ELF-1 (cell line): ENCODE measurements around the gene ILK.

Experiments used
- DNase-seq: peaks from one replicate; pipeline ENCODE4 v3.0.0-alpha.2; 2016; ENCODE audit warnings: low read depth, low spot score

The ILK gene

GRCh38 chr11:6635082-6635932, 31.7 kb downstream of the ILK start:
- peak; percentile 31 for DNase-seq

- DNase-seq, result no peak
Measured at GRCh38 chr11:6636480-6636879, 32.9 kb downstream of the ILK start.

DNA sequence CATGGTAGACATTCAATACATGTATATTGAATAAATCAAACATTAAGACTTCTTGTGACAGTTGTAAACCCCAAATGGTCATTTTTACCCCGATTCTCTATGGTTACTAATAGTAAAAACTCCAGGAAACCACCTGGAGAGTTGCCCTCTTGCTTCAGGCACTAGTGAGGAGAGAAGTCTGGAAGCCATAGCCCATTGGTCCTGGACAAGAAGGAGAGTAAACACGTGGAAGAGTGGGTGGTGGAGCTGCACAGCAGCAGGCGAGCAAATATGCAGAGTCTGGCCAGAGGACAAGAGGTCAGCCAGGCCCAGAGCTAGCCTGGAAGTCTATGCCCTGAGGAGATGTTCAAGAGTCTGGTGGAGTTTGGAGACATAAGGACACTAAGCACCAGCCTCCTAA, 34.3 kb downstream of the ILK start:
- DNase-seq, result no peak

- DNase-seq, result no peak
Measured at GRCh38 chr11:6638429-6638828, 34.9 kb downstream of the ILK start.

DNA sequence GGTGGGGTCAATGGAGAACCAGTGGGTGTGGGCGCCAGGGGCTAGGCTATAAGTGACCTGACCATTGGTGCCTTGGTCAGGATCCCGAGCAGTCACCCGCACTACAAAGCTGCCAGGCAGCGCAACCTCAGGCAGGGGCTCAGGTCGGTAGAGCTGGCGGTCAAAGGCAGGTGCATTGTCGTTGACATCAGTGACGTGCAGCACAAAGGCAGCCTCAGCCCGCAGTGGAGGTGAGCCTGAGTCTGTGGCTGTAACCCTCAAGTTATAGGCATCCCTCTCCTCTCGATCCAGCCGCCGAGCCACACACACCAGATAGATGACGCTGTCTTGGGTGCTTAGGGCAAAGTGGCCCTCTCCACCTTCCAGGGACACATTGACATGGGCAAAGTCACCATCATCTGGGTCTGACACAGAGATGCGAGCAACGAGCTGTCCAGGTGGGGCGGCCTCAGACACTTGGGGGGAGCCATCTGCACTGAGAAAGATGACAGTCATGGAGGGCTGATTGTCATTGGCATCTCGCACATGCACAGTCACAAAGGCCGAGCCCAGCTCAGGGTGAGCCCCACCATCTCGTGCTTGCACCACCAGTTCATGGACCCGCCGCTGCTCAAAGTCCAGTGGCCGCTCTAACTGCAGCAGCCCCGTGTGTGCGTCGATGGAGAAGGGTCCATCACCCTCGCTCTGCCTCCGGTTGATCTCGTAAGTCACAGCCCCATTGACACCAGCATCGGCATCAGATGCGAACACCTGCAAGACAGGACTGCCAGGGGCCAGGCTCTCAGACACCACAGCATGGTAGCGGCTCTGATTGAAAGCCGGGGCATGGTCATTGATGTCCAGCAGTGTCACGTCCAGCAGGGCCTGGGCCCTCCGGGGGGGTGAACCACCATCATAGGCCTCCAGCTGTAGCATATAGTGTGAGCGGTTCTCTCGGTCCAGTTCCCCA, 36.7 kb downstream of the ILK start:
- DNase-seq, result no peak

DNA sequence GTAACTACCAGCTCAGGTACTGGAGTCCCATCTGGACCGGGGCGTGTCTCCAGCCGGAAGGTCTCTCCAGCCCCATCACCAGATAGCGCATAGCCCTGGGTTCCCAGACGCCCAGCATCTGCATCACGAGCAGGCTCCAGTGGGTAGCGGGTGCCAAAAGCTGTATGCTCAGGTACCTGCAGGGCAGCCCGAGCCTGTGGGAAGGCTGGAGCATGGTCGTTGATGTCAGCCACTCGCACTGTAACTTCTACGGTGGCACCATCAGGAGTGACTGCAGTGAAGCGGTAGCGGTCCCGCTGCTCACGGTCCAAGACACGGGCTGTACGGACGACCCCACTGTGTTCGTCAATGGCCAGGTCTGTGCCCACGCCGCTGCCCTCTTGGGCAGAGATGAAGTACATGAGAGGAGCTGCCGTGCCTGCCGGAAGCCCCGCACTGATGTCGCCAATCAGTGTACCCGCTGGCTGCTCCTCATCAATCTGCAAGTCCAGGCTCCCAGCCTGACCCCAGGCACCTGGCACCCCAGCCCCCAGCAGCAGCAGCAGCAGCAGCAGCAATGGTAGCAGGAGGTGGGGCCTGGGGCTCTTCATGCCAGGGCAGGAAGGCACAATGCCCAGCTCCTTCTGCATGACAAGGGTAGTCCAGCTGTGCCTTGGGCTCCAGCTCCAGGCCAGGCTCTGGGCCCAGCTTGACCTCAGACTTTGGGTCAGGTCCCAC, 37.6 kb downstream of the ILK start:
- no peak for DNase-seq

GRCh38 chr11:6642957-6643356, 39.4 kb downstream of the ILK start:
- no peak for DNase-seq

DNA sequence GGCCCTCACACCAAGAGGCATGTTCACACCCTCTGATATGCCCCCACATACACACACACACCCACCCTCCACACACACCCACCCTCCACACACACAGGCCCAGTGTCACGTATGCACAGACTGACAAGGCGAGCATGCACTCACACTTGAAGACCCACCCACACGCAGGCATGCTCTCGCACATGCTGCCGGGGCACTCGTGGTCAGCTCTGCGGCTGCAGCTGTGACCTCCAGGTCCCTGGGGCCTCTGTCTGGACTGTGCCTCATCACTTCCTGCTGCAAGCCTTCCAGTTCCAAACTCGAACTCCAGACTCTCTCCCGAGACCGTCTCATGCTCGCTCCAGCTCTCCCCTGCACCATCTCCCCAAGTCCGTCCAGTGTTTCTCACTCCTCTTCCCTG, 42.5 kb downstream of the ILK start:
- no peak for DNase-seq

DNA sequence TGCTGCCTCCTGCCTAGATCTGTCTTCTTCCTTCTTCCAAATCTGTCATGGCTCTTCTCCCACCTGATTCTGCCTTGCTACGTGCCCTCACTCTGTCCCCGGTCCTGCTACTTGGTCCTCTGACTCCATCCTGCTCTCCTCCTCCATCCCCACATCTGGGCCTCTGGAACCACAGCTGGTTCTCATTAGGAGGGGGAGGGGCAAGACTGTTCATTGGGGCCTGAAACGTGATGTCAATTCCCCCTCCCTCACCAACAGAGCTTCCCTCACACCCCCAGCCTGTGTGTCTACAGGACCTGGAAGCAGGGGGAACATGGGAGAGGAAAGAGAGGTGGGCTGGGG, 43.0 kb downstream of the ILK start:
- DNase-seq, result no peak

DNA sequence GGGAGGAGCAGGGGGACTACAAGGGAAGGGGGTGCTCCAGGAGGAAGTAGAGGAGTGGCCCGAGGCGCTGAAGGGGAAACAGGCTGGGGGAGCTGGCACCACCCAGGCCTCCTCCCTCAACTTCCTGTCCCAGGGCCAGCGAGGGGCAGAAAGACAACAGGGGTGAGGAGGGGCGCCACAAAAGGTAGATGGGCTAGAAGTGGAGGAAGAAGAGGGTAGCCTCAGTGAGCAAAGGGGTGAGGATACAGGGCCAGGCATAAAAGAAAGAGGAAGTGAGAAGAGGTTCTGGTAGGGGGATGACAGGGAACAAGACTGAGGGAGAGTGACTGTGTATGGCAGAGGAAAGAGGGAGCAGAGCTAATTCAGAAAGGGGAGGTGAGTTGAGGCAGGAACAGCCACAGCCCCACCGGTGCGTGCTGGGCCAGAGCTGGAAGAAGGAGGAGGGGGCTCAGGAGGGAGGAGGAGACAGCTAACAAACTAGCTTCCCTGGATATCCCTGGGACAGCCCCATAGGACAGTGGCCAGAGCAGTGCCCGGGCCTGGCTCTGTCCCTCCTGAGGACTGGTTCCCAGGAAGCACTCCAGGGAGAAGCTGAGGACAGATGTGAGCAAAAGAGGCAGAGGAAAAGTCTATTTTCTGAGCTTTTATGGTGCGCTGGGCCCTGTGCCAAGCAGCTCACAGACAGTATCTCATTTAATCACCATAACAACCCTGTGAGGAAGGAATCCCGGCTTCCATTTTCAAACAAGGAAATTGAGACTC, 43.5 kb downstream of the ILK start:
- DNase-seq, result no peak

DNA sequence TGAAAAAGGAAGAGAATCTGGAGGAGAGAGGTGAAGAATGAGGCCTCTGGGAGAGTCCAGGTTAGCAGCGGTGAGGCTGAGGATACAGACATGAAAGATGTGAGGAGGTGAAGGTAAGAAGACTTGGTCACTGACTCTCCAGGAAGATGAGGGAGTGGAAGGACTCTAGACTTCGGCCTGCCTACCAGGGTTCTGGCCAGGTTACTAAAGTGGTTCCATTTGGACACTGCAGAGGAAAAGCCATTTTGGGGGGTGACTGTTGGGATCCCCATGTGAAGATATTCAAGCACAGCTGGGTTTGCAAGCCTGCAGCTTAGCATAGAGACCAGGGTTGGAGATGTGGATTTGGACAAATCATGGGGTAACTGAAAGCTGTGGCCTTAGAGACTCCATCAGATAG, 44.3 kb downstream of the ILK start:
- DNase-seq, result no peak

- DNase-seq, result no peak
Measured at GRCh38 chr11:6648501-6648900, 44.9 kb downstream of the ILK start.

DNA sequence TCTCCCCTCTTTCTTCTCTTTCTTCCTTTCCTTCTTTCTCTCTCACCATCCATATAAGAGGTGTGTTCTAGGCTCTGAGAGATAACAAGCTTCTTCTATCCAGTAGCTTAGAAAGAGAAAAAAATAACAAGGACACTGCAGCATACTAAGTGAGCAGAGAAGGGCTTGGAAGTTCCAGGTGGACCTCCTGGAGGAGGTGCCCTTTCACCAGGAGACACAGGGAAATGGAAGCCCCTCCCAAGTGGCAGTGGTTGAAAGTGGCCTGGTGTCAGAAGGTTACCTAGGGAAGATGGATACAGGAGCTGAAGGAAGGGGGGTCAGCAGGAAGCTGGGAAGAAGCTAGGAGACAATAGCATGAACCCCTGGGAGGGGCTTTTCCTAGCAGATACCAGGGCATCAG, 46.5 kb downstream of the ILK start:
- DNase-seq, result no peak

- no peak for DNase-seq
Measured at GRCh38 chr11:6650980-6651379, 47.4 kb downstream of the ILK start.

DNA sequence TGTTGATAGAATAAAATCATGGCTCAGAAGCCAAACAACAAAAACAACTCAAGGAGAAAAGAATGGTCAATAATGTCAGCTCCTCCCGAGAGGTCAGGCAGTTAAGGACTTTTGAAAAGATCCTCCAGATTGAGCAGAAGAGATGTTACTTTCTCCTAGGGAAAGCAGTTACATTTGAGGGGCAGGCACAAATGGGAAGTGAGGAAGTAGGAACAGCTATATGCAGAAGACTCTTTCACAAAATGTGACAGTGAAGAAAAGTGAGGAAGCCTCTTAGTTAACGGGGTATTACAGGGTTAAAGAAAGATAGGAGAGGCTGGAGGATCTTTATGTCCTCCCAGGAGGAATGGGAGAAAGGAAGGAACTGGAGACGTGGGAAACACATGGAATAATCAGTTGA, 48.6 kb downstream of the ILK start:
- no peak for DNase-seq

- no peak for DNase-seq
Measured at GRCh38 chr11:6653097-6653496, 49.5 kb downstream of the ILK start.

- no peak for DNase-seq
Measured at GRCh38 chr11:6653656-6654055, 50.1 kb downstream of the ILK start.

- no peak for DNase-seq
Measured at GRCh38 chr11:6654281-6655019, 50.9 kb downstream of the ILK start.

GRCh38 chr11:6655020-6655789, 51.6 kb downstream of the ILK start:
- DNase-seq, result no peak
